Astrocyte (in vitro differentiated cells and primary cell): Measurements from ENCODE around the gene MET. TPM values are rescaled to one million over a fixed set of nuclear protein-coding genes. Genes with fewer than 3 reads are reported as not detected.

Experiments used
- DNase-seq: peaks from one replicate; pipeline ENCODE4 v3.0.0-alpha.2; 2010; ENCODE audit warnings: low read depth
- FAIRE-seq: peaks from 2 replicates; lab custom pipeline; 2011; peaks lifted over from hg19 to GRCh38; lab: Jason Lieb, UNC
- H2AFZ ChIP-seq: 2 replicates; pipeline ENCODE4 v1.6.0; 2012; ENCODE audit warnings: low read depth, low read length, inconsistent platforms
- H3K27ac ChIP-seq: 2 replicates; pipeline ENCODE4 v1.5.1; 2011; ENCODE audit warnings: low read depth, low read length, inconsistent platforms
- H3K27me3 ChIP-seq: 2 replicates; pipeline ENCODE4 v1.6.0; 2011; ENCODE audit warnings: low read length, inconsistent platforms; ENCODE audit not compliant: insufficient read depth
- H3K36me3 ChIP-seq: 2 replicates; pipeline ENCODE4 v1.5.1; 2011; ENCODE audit warnings: low read length, inconsistent platforms; ENCODE audit not compliant: insufficient read depth
- H3K4me1 ChIP-seq: 2 replicates; pipeline ENCODE4 v1.5.1; 2011; ENCODE audit warnings: low read length, inconsistent platforms; ENCODE audit not compliant: insufficient read depth
- H3K4me2 ChIP-seq: 2 replicates; pipeline ENCODE4 v1.6.0; 2012; ENCODE audit warnings: low read length, inconsistent platforms
- H3K4me3 ChIP-seq: 2 replicates; pipeline ENCODE4 v1.5.1; 2011; ENCODE audit warnings: low read depth, mild to moderate bottlenecking, low read length, inconsistent platforms; ENCODE audit not compliant: insufficient read depth
- H3K79me2 ChIP-seq: 2 replicates; pipeline ENCODE4 v1.6.0; 2012; ENCODE audit warnings: mild to moderate bottlenecking, low read length, inconsistent platforms; ENCODE audit not compliant: insufficient read depth
- H3K9ac ChIP-seq: 2 replicates; pipeline ENCODE4 v1.6.0; 2012; ENCODE audit warnings: mild to moderate bottlenecking, low read length, inconsistent platforms
- H3K9me3 ChIP-seq: 2 replicates; pipeline ENCODE4 v1.5.1; 2012; ENCODE audit warnings: low read depth, mild to moderate bottlenecking, low read length, inconsistent platforms; ENCODE audit not compliant: insufficient read depth
- H4K20me1 ChIP-seq: 2 replicates; pipeline ENCODE4 v1.6.0; 2012; ENCODE audit warnings: low read length, inconsistent platforms; ENCODE audit not compliant: insufficient read depth
- H3K27ac Mint-ChIP-seq: one replicate; pipeline ENCODE4 v1.8.0; 2021; ENCODE audit warnings: mild to moderate bottlenecking, mixed read lengths; ENCODE audit not compliant: unreplicated experiment
- H3K27me3 Mint-ChIP-seq: one replicate; pipeline ENCODE4 v1.8.0; 2021; ENCODE audit warnings: low read depth, mixed read lengths; ENCODE audit not compliant: unreplicated experiment
- H3K36me3 Mint-ChIP-seq: one replicate; pipeline ENCODE4 v1.8.0; 2021; ENCODE audit warnings: low read depth, mixed read lengths; ENCODE audit not compliant: unreplicated experiment
- H3K4me1 Mint-ChIP-seq: one replicate; pipeline ENCODE4 v1.8.0; 2021; ENCODE audit warnings: low read depth, mixed read lengths; ENCODE audit not compliant: unreplicated experiment
- H3K4me3 Mint-ChIP-seq: one replicate; pipeline ENCODE4 v1.8.0; 2021; ENCODE audit warnings: mild to moderate bottlenecking, moderate library complexity, mixed read lengths; ENCODE audit not compliant: unreplicated experiment
- H3K9me3 Mint-ChIP-seq: one replicate; pipeline ENCODE4 v1.8.0; 2021; ENCODE audit warnings: mild to moderate bottlenecking, mixed read lengths; ENCODE audit not compliant: unreplicated experiment
- EZH2 ChIP-seq: IDR thresholded peaks from 2 replicates; pipeline ENCODE4 v1.6.1; 2012; ENCODE audit warnings: mild to moderate bottlenecking, low read length, inconsistent platforms; ENCODE audit not compliant: insufficient read depth
- total RNA-seq: library from RNA; stranded (reverse); gene quantifications from 2 replicates; pipeline ENCODE4 v1.2.1, GENCODE V29; 2021
- TF ChIP-seq, protein P1 (sequence below): IDR thresholded peaks from 2 replicates; pipeline ENCODE4 v1.5.1; 2011; ENCODE audit warnings: low read depth, mild to moderate bottlenecking, inconsistent platforms, low read length, moderate library complexity; ENCODE audit not compliant: insufficient read depth

The MET gene
- total RNA-seq, 1 donor from 2014 or later: 8.2 TPM

GRCh38 chr7:116710764-116711452 lies 38.9 kb downstream of the MET start:
- no peaks in the 10 kb centered on the region for H3K9me3 ChIP-seq
- FAIRE-seq (no peak), DNase-seq (no peak)
- H3K4me3 ChIP-seq: no peak overlapping the region
- H3K9ac ChIP-seq: no peak overlapping the region
- no peak overlapping the region for H3K4me2 ChIP-seq
- peaks cover 65% of the 10 kb centered on the region for H3K79me2 ChIP-seq
- Mint-ChIP-seq H3K27me3 (no peaks in the 10 kb centered on the region), H3K9me3 (no peaks in the 10 kb centered on the region), H3K36me3 (no peaks in the 10 kb centered on the region), H3K4me3 (no peak overlapping the region), H3K27ac (no peak overlapping the region), H3K4me1 (peaks cover 28% of the 10 kb centered on the region)
- peaks cover 3% of the 10 kb centered on the region for H3K36me3 ChIP-seq
- no peaks in the 10 kb centered on the region for H4K20me1 ChIP-seq
- H3K27me3 ChIP-seq: no peaks in the 10 kb centered on the region
- no peak overlapping the region for H2AFZ ChIP-seq
- H3K27ac ChIP-seq: no peak overlapping the region
- peaks cover 37% of the 10 kb centered on the region for H3K4me1 ChIP-seq
- no peak for TF ChIP-seq EZH2
- TF ChIP-seq, protein P1, sequence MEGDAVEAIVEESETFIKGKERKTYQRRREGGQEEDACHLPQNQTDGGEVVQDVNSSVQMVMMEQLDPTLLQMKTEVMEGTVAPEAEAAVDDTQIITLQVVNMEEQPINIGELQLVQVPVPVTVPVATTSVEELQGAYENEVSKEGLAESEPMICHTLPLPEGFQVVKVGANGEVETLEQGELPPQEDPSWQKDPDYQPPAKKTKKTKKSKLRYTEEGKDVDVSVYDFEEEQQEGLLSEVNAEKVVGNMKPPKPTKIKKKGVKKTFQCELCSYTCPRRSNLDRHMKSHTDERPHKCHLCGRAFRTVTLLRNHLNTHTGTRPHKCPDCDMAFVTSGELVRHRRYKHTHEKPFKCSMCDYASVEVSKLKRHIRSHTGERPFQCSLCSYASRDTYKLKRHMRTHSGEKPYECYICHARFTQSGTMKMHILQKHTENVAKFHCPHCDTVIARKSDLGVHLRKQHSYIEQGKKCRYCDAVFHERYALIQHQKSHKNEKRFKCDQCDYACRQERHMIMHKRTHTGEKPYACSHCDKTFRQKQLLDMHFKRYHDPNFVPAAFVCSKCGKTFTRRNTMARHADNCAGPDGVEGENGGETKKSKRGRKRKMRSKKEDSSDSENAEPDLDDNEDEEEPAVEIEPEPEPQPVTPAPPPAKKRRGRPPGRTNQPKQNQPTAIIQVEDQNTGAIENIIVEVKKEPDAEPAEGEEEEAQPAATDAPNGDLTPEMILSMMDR: no peak

DNA sequence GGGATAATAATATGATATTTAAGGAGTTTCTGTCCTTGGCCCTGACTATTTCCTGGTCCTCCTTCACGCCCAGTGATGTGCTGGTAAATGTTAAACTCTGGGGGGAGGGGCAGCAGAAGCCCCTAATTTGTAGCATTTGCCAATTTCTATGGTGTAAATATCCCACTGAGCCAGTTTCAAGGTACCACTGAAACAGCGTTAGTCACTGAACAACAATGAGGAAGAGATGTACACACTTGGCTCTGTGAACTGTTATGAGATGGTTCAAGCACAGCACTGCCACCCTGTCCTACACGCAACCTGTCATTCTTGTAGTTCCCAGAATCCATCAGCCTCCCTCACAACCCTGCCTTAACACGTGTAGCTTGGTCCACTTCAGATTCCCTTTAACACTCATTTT lies 39.8 kb downstream of the MET start:
- Mint-ChIP-seq H3K9me3 (no peaks in the 10 kb centered on the region), H3K36me3 (no peaks in the 10 kb centered on the region), H3K4me1 (peaks cover 26% of the 10 kb centered on the region), H3K27me3 (no peaks in the 10 kb centered on the region), H3K4me3 (no peak overlapping the region), H3K27ac (no peak overlapping the region)
- Histone ChIP-seq H3K36me3 (peaks cover 3% of the 10 kb centered on the region), H3K9ac (no peak overlapping the region), H3K4me2 (no peak overlapping the region), H2AFZ (no peak overlapping the region), H3K27ac (no peak overlapping the region), H3K4me3 (no peak overlapping the region), H3K27me3 (no peaks in the 10 kb centered on the region), H4K20me1 (no peaks in the 10 kb centered on the region), H3K4me1 (peaks cover 41% of the 10 kb centered on the region), H3K79me2 (peaks cover 65% of the 10 kb centered on the region), H3K9me3 (no peaks in the 10 kb centered on the region)
- FAIRE-seq: no peak
- no peak for DNase-seq
- TF ChIP-seq EZH2: no peak
- TF ChIP-seq, protein P1: no peak

DNA sequence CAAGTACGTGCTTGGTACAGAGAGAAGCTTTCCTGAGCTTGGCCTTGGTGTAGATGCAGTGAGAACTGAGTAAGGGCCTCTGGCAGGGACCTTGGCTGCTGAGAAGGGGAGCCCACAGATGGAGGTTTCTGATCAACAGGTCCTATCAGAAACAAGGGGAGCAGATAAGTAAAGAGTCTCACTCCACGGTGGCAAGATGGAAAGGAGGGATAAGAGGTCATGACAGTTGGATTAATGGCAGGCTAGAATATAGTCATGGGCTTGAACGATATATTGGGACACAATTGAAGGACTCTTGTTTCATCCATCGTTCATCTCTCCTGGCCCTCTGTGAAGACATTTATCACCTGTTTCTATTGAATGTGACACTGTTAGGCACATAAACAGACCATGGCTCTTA lies 41.5 kb downstream of the MET start:
- H3K27ac Mint-ChIP-seq: no peak overlapping the region
- peaks cover 3% of the 10 kb centered on the region for H3K36me3 ChIP-seq
- H3K36me3 Mint-ChIP-seq: no peaks in the 10 kb centered on the region
- no peaks in the 10 kb centered on the region for H4K20me1 ChIP-seq
- H3K9me3 ChIP-seq: no peaks in the 10 kb centered on the region
- peak overlapping the region; percentile 46 for H3K4me2 ChIP-seq
- no peaks in the 10 kb centered on the region for H3K27me3 Mint-ChIP-seq
- no peak overlapping the region for H3K4me3 Mint-ChIP-seq
- peak overlapping the region; percentile 29 for H3K27ac ChIP-seq
- H3K4me1 ChIP-seq: peaks cover 31% of the 10 kb centered on the region
- no peak for TF ChIP-seq EZH2
- TF ChIP-seq, protein P1: no peak
- H3K4me1 Mint-ChIP-seq: peaks cover 13% of the 10 kb centered on the region
- H3K27me3 ChIP-seq: no peaks in the 10 kb centered on the region
- no peak for DNase-seq
- no peak overlapping the region for H3K9ac ChIP-seq
- peaks cover 54% of the 10 kb centered on the region for H3K79me2 ChIP-seq
- no peak overlapping the region for H2AFZ ChIP-seq
- no peak overlapping the region for H3K4me3 ChIP-seq
- FAIRE-seq: no peak
- H3K9me3 Mint-ChIP-seq: no peaks in the 10 kb centered on the region
